AG04450 (cell line): ENCODE data around the gene KRT1. TPM values are rescaled to one million over a fixed set of nuclear protein-coding genes. Genes with fewer than 3 reads are reported as not detected.

Source experiments
- CTCF ChIA-PET: fragments of 300-600, 350-600 bp; formaldehyde crosslinking; extraction: SDS; loops from one replicate; lab custom pipeline; 2022; ENCODE audit warnings: antibody characterized with exemption, inconsistent platforms; lab: Charles Lee
- POLR2A ChIA-PET: fragments of 350-600 bp; formaldehyde crosslinking; extraction: SDS; loops from one replicate; lab custom pipeline; 2021; ENCODE audit warnings: antibody characterized with exemption, inconsistent platforms; lab: Yijun Ruan, JAX
- DNase-seq: peaks from one replicate; pipeline ENCODE4 v3.0.0-alpha.2; 2011; ENCODE audit warnings: low read depth, low spot score
- H3K27ac ChIP-seq: one replicate; pipeline ENCODE4 v1.5.1; 2012; ENCODE audit warnings: low read depth, low read length, control low read depth
- H3K27me3 ChIP-seq: one replicate; pipeline ENCODE4 v1.6.0; 2012; ENCODE audit warnings: low read length; ENCODE audit not compliant: control insufficient read depth, insufficient read depth
- H3K4me3 ChIP-seq: 2 replicates; pipeline ENCODE4 v1.5.1; 2011; ENCODE audit warnings: mild to moderate bottlenecking, low read depth, low read length, control low read depth
- H3K9me3 ChIP-seq: 2 replicates; pipeline ENCODE4 v1.5.1; 2012; ENCODE audit warnings: low read length; ENCODE audit not compliant: control insufficient read depth, insufficient read depth
- CTCF ChIP-seq: IDR thresholded peaks from 2 replicates; pipeline ENCODE4 v1.5.1; 2011; ENCODE audit warnings: low read depth, low read length, control low read depth, inconsistent platforms
- polyA plus RNA-seq: library from polyadenylated mRNA; depleted of rRNA; stranded (reverse); fragments of >200 nt; gene quantifications from 2 replicates; pipeline ENCODE4 v1.2.3, GENCODE V29; 2011

The KRT1 gene
- polyA plus RNA-seq, 1 experiment = not detected

- ChIA-PET CTCF (no interaction called here), POLR2A (no interaction called here)
- no peak overlapping the region for H3K27ac ChIP-seq
- no peak for TF ChIP-seq CTCF
- H3K27me3 ChIP-seq = peaks cover 10% of the 10 kb centered on the region
- no peak overlapping the region for H3K4me3 ChIP-seq
- no peak for DNase-seq
- H3K9me3 ChIP-seq = no peaks in the 10 kb centered on the region
These were observed 21.1 kb upstream of the KRT1 start for GRCh38 chr12:52701281-52701680.

GRCh38 chr12:52699960-52700359, 19.8 kb upstream of the KRT1 start:
- ChIA-PET POLR2A (no interaction called here), CTCF (no interaction called here)
- no peak for DNase-seq
- H3K9me3 ChIP-seq = no peaks in the 10 kb centered on the region
- H3K27me3 ChIP-seq = peaks cover 9% of the 10 kb centered on the region
- H3K4me3 ChIP-seq = no peak overlapping the region
- H3K27ac ChIP-seq = no peak overlapping the region
- no peak for TF ChIP-seq CTCF

GRCh38 chr12:52699373-52699772, 19.2 kb upstream of the KRT1 start:
- ChIA-PET CTCF (no interaction called here), POLR2A (no interaction called here)
- Histone ChIP-seq H3K9me3 (no peaks in the 10 kb centered on the region), H3K27ac (no peak overlapping the region), H3K4me3 (no peak overlapping the region), H3K27me3 (peaks cover 9% of the 10 kb centered on the region)
- TF ChIP-seq CTCF = no peak
- no peak for DNase-seq

GRCh38 chr12:52698651-52699340, 18.6 kb upstream of the KRT1 start:
- no peak for TF ChIP-seq CTCF
- Histone ChIP-seq H3K4me3 (no peak overlapping the region), H3K27ac (no peak overlapping the region), H3K9me3 (no peaks in the 10 kb centered on the region), H3K27me3 (peaks cover 8% of the 10 kb centered on the region)
- POLR2A ChIA-PET = no interaction called here
- no peak for DNase-seq
- CTCF ChIA-PET = no interaction called here

- no peak overlapping the region for H3K27ac ChIP-seq
- DNase-seq = no peak
- H3K27me3 ChIP-seq = peaks cover 15% of the 10 kb centered on the region
- no peaks in the 10 kb centered on the region; the same call in 1 of the 2 replicates for H3K9me3 ChIP-seq
- CTCF ChIA-PET = no interaction called here
- POLR2A ChIA-PET = interaction anchor here (0.7 kb wide), 1 partner anchor 234 kb away, joined by 4 read pairs; no protein-coding TSS in a partner anchor
- no peak for TF ChIP-seq CTCF
- H3K4me3 ChIP-seq = no peak overlapping the region
These were observed 16.9 kb upstream of the KRT1 start for GRCh38 chr12:52697058-52697582.
